IPS DF 19.7 (cell line): ENCODE results near the gene DPH6.
"Not testable (repeated sequence)": the region's sequence is repeated elsewhere in the genome, so short reads cannot be mapped to it uniquely, and the experiment has no call there.

Source experiments
- DNase-seq: peaks from one replicate; pipeline ENCODE4 v3.0.0-alpha.2; 2013; ENCODE audit warnings: low read depth, low spot score

Gene DPH6

GRCh38 chr15:35485411-35485810, 60.6 kb downstream of the DPH6 start:
- DNase-seq = no peak

GRCh38 chr15:35484231-35484945, 61.6 kb downstream of the DPH6 start:
- no peak for DNase-seq

- DNase-seq = no peak
These were observed 64.0 kb downstream of the DPH6 start for GRCh38 chr15:35481992-35482391.

GRCh38 chr15:35481064-35481463, 64.9 kb downstream of the DPH6 start:
- no peak for DNase-seq

GRCh38 chr15:35479423-35479822, 66.5 kb downstream of the DPH6 start:
- no peak for DNase-seq

- DNase-seq = no peak
These were observed 68.4 kb downstream of the DPH6 start for GRCh38 chr15:35477312-35478262.

GRCh38 chr15:35471024-35471423, 74.9 kb downstream of the DPH6 start:
- DNase-seq = no peak

GRCh38 chr15:35470441-35470840, 75.5 kb downstream of the DPH6 start:
- DNase-seq = no peak

GRCh38 chr15:35466476-35466875, 79.5 kb downstream of the DPH6 start:
- no peak for DNase-seq

- DNase-seq = no peak
These were observed 80.2 kb downstream of the DPH6 start for GRCh38 chr15:35465783-35466182.

GRCh38 chr15:35460616-35461015, 85.3 kb downstream of the DPH6 start:
- no peak for DNase-seq

GRCh38 chr15:35458176-35458856, 87.6 kb downstream of the DPH6 start:
- no peak for DNase-seq

GRCh38 chr15:35455201-35455600, 90.8 kb downstream of the DPH6 start:
- no peak for DNase-seq

GRCh38 chr15:35450492-35450891, 95.5 kb downstream of the DPH6 start:
- no peak for DNase-seq

GRCh38 chr15:35448294-35448693, 97.7 kb downstream of the DPH6 start:
- DNase-seq = no peak

GRCh38 chr15:35445891-35446290, 100.1 kb downstream of the DPH6 start:
- DNase-seq = no peak

- DNase-seq = no peak
These were observed 101.3 kb downstream of the DPH6 start for GRCh38 chr15:35444557-35445204.

GRCh38 chr15:35443376-35443775, 102.6 kb downstream of the DPH6 start:
- DNase-seq = no peak

- no peak for DNase-seq
These were observed 103.2 kb downstream of the DPH6 start for GRCh38 chr15:35442742-35443141.

GRCh38 chr15:35441279-35441678, 104.7 kb downstream of the DPH6 start:
- not testable (repeated sequence) for DNase-seq

- DNase-seq = no peak
These were observed 105.7 kb downstream of the DPH6 start for GRCh38 chr15:35440265-35440664.

GRCh38 chr15:35439291-35439690, 106.7 kb downstream of the DPH6 start:
- DNase-seq = no peak
